GM21423 (cell line): ENCODE results near the gene NEU2.
A peak's percentile ranks its signal among the peaks of the same experiment; 100 is the strongest.
"Not testable (repeated sequence)": the region's sequence is repeated elsewhere in the genome, so short reads cannot be mapped to it uniquely, and the experiment has no call there.

Experiments used
- ATAC-seq: cut with Tn5 transposase; IDR thresholded peaks from one replicate; pipeline ENCODE4 v1.9.1; 2021; ENCODE audit warnings: mild to moderate bottlenecking, moderate library complexity; ENCODE audit not compliant: unreplicated experiment

NEU2 gene

DNA sequence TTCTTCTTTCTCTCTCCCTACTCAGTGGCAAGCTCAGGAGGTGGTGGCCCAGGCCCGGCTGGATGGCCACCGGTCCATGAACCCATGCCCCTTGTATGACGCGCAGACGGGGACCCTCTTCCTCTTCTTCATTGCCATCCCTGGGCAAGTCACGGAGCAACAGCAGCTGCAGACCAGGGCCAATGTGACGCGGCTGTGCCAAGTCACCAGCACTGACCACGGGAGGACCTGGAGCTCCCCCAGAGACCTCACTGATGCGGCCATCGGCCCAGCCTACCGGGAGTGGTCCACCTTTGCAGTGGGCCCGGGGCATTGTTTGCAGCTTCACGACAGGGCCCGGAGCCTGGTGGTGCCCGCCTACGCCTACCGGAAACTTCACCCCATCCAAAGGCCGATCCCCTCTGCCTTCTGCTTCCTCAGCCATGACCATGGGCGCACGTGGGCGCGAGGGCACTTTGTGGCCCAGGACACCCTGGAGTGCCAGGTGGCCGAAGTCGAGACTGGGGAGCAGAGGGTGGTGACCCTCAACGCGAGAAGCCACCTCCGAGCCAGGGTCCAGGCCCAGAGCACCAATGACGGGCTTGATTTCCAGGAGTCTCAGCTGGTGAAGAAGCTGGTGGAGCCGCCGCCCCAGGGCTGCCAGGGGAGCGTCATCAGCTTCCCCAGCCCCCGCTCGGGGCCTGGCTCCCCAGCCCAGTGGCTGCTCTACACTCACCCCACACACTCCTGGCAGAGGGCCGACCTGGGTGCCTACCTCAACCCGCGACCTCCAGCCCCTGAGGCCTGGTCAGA is 1.8 kb downstream of the NEU2 start:
- ATAC-seq, result no peak

GRCh38 chr2:233035426-233036161 is 3.1 kb downstream of the NEU2 start:
- ATAC-seq, result no peak

GRCh38 chr2:233036162-233036838 is 3.8 kb downstream of the NEU2 start:
- no peak for ATAC-seq

DNA sequence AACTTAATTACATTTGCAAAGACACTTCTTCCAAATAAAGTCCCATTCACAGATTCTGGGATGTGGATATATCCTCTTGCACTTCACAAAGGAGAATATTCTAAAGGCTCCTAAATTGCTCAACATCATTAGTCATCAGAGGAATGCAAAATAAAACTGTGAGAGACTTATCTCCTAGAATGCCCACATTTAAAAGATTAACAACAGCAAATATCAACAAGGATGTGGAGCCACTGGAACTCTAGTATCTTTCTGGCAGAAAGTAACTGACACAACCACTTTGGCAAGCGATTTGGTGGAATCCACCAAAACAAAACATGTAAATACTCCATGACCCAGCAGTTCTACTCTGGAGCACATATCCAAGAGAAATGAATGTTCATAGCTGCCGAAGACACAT is 4.6 kb downstream of the NEU2 start:
- ATAC-seq, result no peak

GRCh38 chr2:233039212-233039845 is 6.9 kb downstream of the NEU2 start:
- ATAC-seq, result no peak

DNA sequence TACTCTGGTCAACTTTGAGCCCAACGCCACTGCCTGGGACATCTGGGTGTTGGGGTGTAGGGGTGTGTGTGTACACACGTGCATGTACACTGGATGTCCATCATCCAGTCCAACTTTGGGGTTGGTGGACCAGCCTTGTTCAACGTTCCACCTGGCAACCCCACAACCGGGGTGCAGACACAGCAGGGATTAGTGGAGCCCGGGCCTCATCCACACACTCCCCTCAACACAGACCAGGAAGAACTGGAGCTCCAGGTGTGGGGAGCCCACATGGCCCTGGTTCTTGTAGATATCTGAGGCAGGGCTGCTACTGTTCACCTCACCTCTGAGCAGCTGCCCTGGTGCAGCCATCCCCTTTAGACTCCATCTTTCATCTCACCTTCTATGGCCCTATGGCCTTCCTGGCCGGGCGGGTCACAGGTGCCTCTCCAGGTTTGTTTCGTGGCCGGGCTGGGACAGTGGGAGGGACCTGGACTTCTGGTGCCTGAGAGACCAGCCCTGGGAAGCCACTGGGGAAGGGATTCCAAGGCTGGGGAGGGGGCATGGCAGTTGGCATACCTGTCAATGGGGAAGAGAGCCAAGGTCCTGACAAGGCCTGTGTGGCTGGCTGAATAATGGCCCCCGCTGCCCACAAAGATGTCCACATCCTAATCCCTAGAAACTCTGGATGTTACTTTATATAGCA is 7.5 kb downstream of the NEU2 start:
- no peak for ATAC-seq

GRCh38 chr2:233040571-233040970 is 8.1 kb downstream of the NEU2 start:
- ATAC-seq, result no peak

DNA sequence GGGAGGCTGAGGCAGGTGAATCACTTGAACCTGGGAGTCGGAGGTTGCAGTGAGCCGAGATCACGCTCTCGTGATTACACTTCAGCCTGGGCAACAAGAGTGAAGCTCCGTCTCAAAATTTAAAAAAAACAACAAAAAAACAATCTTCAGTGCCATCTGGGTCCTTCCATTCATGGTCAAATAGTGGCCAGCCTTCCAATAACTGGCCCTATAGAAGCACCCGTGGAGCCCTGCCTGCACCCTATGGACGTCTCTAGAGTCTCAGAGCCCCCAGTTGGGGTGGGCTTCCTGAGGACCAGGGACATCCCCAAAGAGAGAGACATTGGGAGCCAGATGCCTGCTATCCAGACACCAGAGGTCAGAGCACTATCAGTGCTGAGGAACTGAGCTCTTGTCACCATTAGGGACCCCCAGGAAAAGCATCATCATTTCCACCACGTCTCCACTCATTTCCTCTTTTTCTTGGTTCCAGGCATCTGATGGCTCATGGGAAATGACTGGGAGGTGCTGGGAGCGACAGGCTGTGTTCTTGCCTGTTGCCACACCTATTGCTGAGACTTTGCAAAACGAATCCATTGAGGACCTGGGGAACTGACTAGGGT is 9.4 kb downstream of the NEU2 start:
- no peak for ATAC-seq

DNA sequence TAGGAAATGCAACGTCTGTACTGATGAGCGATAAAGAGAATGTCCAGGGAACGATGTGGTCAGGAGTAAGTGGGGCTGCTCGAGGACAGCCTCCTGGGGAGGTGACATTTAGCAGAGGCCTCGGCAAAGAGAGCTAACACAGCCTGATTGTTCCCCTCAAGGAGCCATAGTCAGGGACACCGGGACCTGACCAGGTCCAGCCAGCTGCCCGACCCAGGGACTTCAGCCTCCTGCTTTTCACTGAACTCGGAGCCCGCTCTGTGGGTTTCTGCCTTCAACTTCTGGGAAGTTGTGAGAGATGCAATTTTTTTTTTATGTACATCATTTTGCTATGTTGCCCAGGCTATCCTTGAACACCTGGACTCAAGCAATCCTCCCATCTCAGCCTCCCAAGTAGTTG is 10.1 kb downstream of the NEU2 start:
- no peak for ATAC-seq

GRCh38 chr2:233044974-233045605 is 12.6 kb downstream of the NEU2 start:
- no peak for ATAC-seq

GRCh38 chr2:233047206-233047605 is 14.7 kb downstream of the NEU2 start:
- ATAC-seq, result no peak

DNA sequence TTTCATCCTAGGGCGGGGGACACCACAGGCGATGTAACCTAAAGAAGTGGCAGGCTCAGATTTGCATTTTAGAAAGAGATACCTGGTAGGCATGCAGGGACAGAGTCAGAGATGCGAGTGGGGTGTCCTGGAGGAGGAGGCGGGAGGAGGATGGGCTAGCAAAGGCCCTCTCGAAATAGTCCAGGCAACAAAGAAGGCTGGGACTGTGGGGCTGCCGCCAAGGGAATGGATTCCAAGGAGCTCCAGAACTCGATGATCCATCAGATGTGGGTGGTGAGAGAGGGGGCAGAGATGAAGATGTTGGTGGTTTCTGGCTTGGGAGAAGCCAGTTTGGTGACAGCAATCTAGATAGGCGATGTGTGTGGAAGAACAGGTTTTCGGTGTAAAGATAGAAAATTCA is 15.2 kb downstream of the NEU2 start:
- no peak for ATAC-seq

DNA sequence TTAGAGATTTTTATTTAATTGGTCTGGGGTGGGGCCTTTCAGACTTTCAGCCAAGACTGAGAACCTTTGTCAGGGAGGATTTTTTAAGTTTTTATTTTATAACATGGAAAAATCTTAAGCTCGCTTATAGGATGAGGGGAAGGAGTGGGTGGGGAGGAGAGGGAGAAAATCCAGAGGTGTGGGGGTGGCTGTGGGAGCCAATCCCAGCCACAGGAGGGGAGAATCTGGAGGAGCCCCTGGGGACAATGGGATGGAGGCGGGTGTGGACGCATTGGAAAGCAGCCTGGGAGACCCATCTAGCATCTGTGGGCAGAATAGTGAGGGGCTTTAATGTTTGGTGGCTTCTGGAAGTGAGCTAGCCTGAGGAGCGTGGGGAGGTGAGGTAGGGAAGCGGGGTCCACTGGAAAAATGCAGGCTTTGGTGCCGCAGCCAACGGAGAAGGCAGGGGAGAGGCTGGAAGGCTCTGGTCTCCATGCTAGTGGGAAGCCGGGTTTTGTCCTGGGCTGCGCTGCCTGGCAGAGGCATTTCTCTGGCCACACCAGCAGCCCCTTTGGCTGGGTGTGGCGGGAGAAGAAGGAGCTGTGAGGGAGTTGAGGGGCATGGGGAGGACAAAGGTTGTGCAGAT is 16.2 kb downstream of the NEU2 start:
- no peak for ATAC-seq

GRCh38 chr2:233049194-233049761 is 16.8 kb downstream of the NEU2 start:
- no peak for ATAC-seq

DNA sequence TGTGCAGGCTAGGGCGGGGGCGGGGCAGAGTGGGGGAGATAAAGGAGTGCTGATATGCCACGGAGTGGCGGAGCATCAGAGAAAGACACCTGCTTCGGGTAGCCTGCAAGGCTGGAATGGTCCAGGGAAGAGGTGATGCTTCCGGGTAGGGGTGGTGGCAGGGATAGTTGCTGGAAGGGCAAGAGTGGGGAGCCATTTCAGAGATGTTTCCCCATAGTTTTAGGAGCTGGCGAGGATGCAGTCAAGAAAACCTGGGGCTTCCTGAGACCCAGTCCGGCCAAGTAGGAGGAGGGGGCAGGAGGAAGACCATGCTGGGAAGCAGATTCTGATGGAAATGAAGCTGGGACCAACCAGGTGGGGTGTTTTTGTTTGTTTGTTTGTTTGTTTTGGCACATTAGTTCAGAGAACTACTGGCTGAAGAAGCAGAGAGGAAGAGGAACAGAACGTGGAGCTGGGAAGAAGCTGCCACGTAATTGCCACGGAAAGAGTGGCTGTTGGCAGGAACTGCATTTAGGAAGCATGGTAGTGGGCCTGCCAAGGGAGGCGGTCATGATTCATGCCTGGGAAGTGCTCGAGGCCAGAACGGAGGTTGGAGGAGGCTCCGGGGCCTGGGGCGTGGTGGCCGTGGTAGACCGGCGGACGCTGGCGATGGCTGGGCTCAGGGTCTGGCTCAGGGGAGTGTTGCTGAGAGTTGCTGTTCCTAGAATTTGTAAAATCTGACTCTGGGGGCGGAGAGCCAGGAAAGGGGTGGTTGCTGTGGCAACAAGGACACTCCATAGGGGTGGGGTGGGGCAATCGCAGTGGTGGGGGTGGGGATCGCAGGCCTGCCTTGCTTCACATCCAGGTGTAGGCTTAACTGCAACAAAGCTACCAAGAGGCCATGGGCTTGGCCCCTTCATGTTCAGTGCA is 19.0 kb downstream of the NEU2 start:
- ATAC-seq, result no peak

- not testable (repeated sequence) for ATAC-seq
These were observed 20.0 kb downstream of the NEU2 start for GRCh38 chr2:233052517-233052916.

DNA sequence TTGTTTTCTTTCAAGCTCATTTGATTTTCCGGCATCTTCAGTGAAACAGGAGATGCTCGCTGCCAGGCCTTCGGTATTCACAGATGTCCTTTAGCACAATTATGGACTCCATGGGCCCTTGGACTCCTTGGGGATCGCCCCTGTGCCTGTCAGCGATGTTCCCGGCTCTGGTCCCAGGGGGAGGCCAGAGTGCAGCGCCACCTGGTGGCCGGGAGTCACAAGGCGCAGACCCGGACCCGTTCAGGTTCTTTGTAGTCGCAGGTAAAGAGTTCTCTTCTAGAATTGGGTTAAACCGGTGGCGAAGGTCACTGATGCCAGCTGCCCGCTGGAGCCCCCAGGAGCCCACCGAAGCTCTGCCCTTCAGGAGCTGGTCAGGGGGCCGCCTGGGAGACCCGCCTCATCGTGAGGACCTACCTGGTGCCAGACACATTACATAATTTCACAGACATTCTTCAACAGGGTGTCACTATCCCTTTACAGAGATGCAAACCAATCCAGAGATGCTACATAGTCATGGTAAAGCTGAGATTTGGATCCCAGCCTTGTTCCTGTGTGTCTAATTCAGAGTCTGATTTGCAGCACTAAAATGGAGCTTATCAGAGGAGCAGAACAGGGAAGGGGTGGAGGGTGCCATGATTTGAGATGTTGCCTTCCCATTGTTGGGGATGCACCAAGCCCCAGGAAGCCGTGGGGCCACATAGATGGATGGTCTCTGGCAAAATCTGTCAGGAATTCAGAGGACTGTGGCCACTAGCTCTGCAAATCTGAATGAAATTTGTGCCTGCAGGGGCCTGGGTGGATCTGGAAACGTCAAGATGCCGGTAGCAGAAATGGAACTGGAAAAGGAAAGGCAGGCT is 21.7 kb downstream of the NEU2 start:
- peak; percentile 62 for ATAC-seq
